B cell (primary cell): ENCODE measurements around the gene PPP1R7. TPM values are rescaled to one million over a fixed set of nuclear protein-coding genes. Genes with fewer than 3 reads are reported as not detected.

Experiments
- ATAC-seq: fragments of 200-7000 bp; cut with Tn5 transposase; one replicate; pipeline ENCODE4 v1.10.0; 2021; ENCODE audit warnings: low read depth, mild to moderate bottlenecking, moderate number of reproducible peaks, moderate library complexity
- CTCF ChIA-PET: fragments of 350-600 bp; sonication (Branson Sonifier 250); formaldehyde crosslinking; loops from one replicate; lab custom pipeline; 2021; ENCODE audit warnings: antibody characterized with exemption, inconsistent platforms; lab: Charles Lee
- POLR2A ChIA-PET: fragments of 350-600 bp; sonication (Branson Sonifier 250); formaldehyde crosslinking; loops from one replicate; lab custom pipeline; 2021; ENCODE audit warnings: antibody characterized with exemption; lab: Charles Lee
- DNase-seq: peaks from one replicate; pipeline ENCODE4 v3.0.0; 2013
- H2AFZ ChIP-seq: 2 replicates; pipeline ENCODE4 v1.6.1; 2012; ENCODE audit warnings: mild to moderate bottlenecking, low read depth, low read length; ENCODE audit not compliant: insufficient read depth, poor library complexity, severe bottlenecking
- H3K27ac ChIP-seq, 2 donors: 1 replicate in 1 of 2; 2 replicates in 1 of 2; pipeline ENCODE4 v1.5.1; 2012 to 2013; ENCODE audit warnings: low read length in 2 of 2, mild to moderate bottlenecking in 2 of 2, moderate library complexity in 1 of 2
- H3K27me3 ChIP-seq, 4 experiments: fragments of 200-600 bp in 1 of 4; sonication (generic) in 1 of 4; replicated peaks in 1 of 4; 1 replicate in 2 of 4; 2 replicates in 2 of 4; pipeline versions ENCODE4 v1.6.1 to v1.7.0; 2013 to 2016; ENCODE audit warnings: low read length in 3 of 4, mild to moderate bottlenecking in 2 of 4, mixed read lengths in 1 of 4, moderate library complexity in 1 of 4; ENCODE audit not compliant: insufficient read depth in 4 of 4, control insufficient read depth in 3 of 4; ENCODE audit errors: control extremely low read depth in 1 of 4
- H3K36me3 ChIP-seq, 2 experiments: replicated peaks in 1 of 2; 1 replicate in 1 of 2; 2 replicates in 1 of 2; pipeline versions ENCODE4 v1.6.1 to v1.7.1; 2013; ENCODE audit warnings: low read length in 1 of 2; ENCODE audit not compliant: insufficient read depth in 2 of 2, control insufficient read depth in 1 of 2; ENCODE audit errors: control extremely low read depth in 1 of 2, extremely low read depth in 1 of 2
- H3K4me1 ChIP-seq, 2 donors: fragments of 200-600 bp in 1 of 2; sonication (generic) in 1 of 2; 1 replicate in 1 of 2; 2 replicates in 1 of 2; pipeline versions ENCODE4 v1.5.1 to v1.6.1; 2013 to 2017; ENCODE audit warnings: low read length in 2 of 2; ENCODE audit not compliant: control insufficient read depth in 2 of 2, insufficient read depth in 2 of 2
- H3K4me2 ChIP-seq: replicated peaks from 2 replicates; pipeline ENCODE3; 2012; ENCODE audit warnings: mild to moderate bottlenecking, low read depth, low read length; ENCODE audit not compliant: poor library complexity, severe bottlenecking
- H3K4me3 ChIP-seq, 5 experiments: fragments of 200-600 bp in 1 of 5; sonication (generic) in 1 of 5; 1 replicate in 3 of 5; 2 replicates in 2 of 5; pipeline versions ENCODE4 v1.5.1 to v1.7.0; 2011 to 2016; ENCODE audit warnings: low read length in 4 of 5, mild to moderate bottlenecking in 4 of 5, low read depth in 2 of 5, control low read depth in 1 of 5, moderate library complexity in 1 of 5; ENCODE audit not compliant: insufficient read depth in 1 of 5; ENCODE audit errors: control extremely low read depth in 1 of 5, extremely low read depth in 1 of 5
- H3K79me2 ChIP-seq: fragments of 200-600 bp; sonication (generic); one replicate; pipeline ENCODE4 v1.6.0; 2016; ENCODE audit warnings: low read length; ENCODE audit not compliant: control insufficient read depth, insufficient read depth
- H3K9ac ChIP-seq: fragments of 200-600 bp; sonication (generic); 2 replicates; pipeline ENCODE4 v1.6.1; 2017; ENCODE audit warnings: mild to moderate bottlenecking, low read length, moderate library complexity
- H3K9me3 ChIP-seq, 3 donors: one replicate each; pipeline versions ENCODE4 v1.6.1 to v1.7.1; 2013; ENCODE audit warnings: low read length in 2 of 3; ENCODE audit not compliant: control insufficient read depth in 2 of 3, insufficient read depth in 1 of 3; ENCODE audit errors: control extremely low read depth in 1 of 3
- H4K20me1 ChIP-seq: 2 replicates; pipeline ENCODE4 v1.6.0; 2012; ENCODE audit warnings: mild to moderate bottlenecking, low read length; ENCODE audit not compliant: insufficient read depth, control insufficient read depth, poor library complexity, severe bottlenecking
- H3K27ac Mint-ChIP-seq: one replicate; pipeline ENCODE4 v1.8.0; 2021; ENCODE audit warnings: mixed read lengths
- H3K27me3 Mint-ChIP-seq: one replicate; pipeline ENCODE4 v1.8.0; 2021; ENCODE audit warnings: mixed read lengths
- H3K4me1 Mint-ChIP-seq: one replicate; pipeline ENCODE4 v1.8.0; 2021; ENCODE audit warnings: mixed read lengths
- H3K4me3 Mint-ChIP-seq: one replicate; pipeline ENCODE4 v1.8.0; 2021; ENCODE audit warnings: mixed read lengths
- H3K9me3 Mint-ChIP-seq: one replicate; pipeline ENCODE4 v1.8.0; 2022; ENCODE audit warnings: mixed read lengths; ENCODE audit not compliant: insufficient read depth
- CTCF ChIP-seq: fragments of 200-600 bp; IDR thresholded peaks from one replicate; pipeline ENCODE4 v1.8.0; 2022; ENCODE audit warnings: antibody characterized with exemption, mild to moderate bottlenecking
- EZH2 ChIP-seq: IDR thresholded peaks from 2 replicates; pipeline ENCODE4 v1.6.1; 2012; ENCODE audit warnings: borderline replicate concordance, low read depth, mild to moderate bottlenecking, moderate library complexity, low read length; ENCODE audit not compliant: insufficient read depth, poor library complexity, severe bottlenecking
- WGBS: methylation state at CpG from one replicate; pipeline ENCODE4 v1.1.5; 2013; ENCODE audit warnings: missing lambda C conversion rate; ENCODE audit not compliant: insufficient coverage; 5-methylcytosine and 5-hydroxymethylcytosine counted together
- intact Hi-C: fragments of 100-400 bp; cut with micrococcal nuclease; formaldehyde crosslinking; loops from one replicate; pipeline ENCODE4 v1.10.0; 2022
- polyA plus RNA-seq: library from polyadenylated mRNA; depleted of rRNA; stranded (reverse); fragments of >200 nt; gene quantifications from 2 replicates; pipeline ENCODE4 v1.2.3, GENCODE V29; 2012
- total RNA-seq, 2 donors: library from RNA; stranded (reverse); fragments of 120-200 nt in 1 of 2; gene quantifications; 1 replicate in 1 of 2; 2 replicates in 1 of 2; pipeline versions ENCODE4 v1.2.3 to v1.2.4, GENCODE V29; 2013 to 2022

PPP1R7 gene
- total and polyA plus RNA-seq, 2 donors (not counting 1 experiment from before 2014, with no cell fraction given): 37.7 to 50.9 TPM

- DNase-seq: peak; percentile 92
- TF ChIP-seq EZH2 (no peak), CTCF (no peak)
- Histone ChIP-seq H3K4me3 (peak within 1 kb of the TSS; percentile 57 to 94 (median 84)), H2AFZ (peak within 1 kb of the TSS; percentile 99), H3K79me2 (peaks cover 43% of the 10 kb centered on the region), H3K4me2 (peak within 1 kb of the TSS; percentile 99), H3K36me3 (peaks cover 0 to 7% of the 10 kb centered on the region in 2 experiments), H3K27me3 (no peaks in the 10 kb centered on the region), H3K4me1 (peaks cover 12 to 20% of the 10 kb centered on the region in 2 donors), H3K27ac (peak within 1 kb of the TSS; percentile 12 to 80), H4K20me1 (no peaks in the 10 kb centered on the region), H3K9me3 (no peaks in the 10 kb centered on the region), H3K9ac (peak within 1 kb of the TSS; percentile 85)
- peak within 1 kb of the TSS; percentile 96 for H3K4me3 Mint-ChIP-seq
- peak; percentile 76 for ATAC-seq
- ChIA-PET POLR2A (interaction anchor here (0.7 to 2.1 kb wide), 9 partner anchors 22 to 71 kb away, joined by 3 to 13 read pairs (median 4); partner anchors contain the start of gene MTERF4), CTCF (interaction anchor here (0.7 to 4.5 kb wide), 8 partner anchors 17 to 166 kb away, joined by 3 to 101 read pairs (median 11); partner anchors contain the start of gene MTERF4)
- H3K27me3 Mint-ChIP-seq: no peaks in the 10 kb centered on the region
- H3K9me3 Mint-ChIP-seq: no peaks in the 10 kb centered on the region
- intact Hi-C loops: loop anchor here (1.0 kb wide), 1 partner anchor 39 kb away; no protein-coding TSS in a partner anchor
- H3K4me1 Mint-ChIP-seq: peaks cover 35% of the 10 kb centered on the region
- H3K27ac Mint-ChIP-seq: peak within 1 kb of the TSS; percentile 93
- under 1% methylated on average over 88 of the region's 88 CpGs for WGBS
Measured at GRCh38 chr2:241148891-241149674, 1.2 kb upstream of the PPP1R7 start, which contains the start of gene PASK. TSS of gene PASK (minus strand) at chr2:241149472. CDS start at chr2:241143032, 6,440 bp downstream.
